GM21526 (cell line): ENCODE results near the gene BRD3OS.

Experiments
- ATAC-seq: cut with Tn5 transposase; IDR thresholded peaks from one replicate; pipeline ENCODE4 v1.9.1; 2021; ENCODE audit warnings: moderate library complexity; ENCODE audit not compliant: unreplicated experiment, low FRiP score

Gene BRD3OS

DNA sequence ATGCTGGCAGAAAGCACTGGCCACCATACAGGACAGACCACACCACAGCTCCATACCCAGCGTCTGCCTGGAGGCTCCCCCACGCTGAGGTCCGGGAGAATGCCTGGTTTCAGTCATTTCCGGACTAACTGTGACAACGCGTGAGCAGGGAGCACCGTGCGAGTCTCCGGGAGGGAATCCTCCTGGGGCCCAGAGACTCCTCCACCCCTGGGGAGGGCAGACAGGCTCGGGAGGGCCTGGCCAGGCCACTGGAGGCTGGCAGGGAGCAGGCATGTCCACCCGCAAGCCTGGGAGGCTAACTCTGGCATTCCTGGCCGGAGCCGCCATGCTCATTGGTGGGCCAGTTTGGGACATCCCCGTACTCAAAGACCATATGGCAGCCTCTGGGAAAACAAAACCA, 6.5 kb downstream of the BRD3OS start:
- ATAC-seq = no peak

DNA sequence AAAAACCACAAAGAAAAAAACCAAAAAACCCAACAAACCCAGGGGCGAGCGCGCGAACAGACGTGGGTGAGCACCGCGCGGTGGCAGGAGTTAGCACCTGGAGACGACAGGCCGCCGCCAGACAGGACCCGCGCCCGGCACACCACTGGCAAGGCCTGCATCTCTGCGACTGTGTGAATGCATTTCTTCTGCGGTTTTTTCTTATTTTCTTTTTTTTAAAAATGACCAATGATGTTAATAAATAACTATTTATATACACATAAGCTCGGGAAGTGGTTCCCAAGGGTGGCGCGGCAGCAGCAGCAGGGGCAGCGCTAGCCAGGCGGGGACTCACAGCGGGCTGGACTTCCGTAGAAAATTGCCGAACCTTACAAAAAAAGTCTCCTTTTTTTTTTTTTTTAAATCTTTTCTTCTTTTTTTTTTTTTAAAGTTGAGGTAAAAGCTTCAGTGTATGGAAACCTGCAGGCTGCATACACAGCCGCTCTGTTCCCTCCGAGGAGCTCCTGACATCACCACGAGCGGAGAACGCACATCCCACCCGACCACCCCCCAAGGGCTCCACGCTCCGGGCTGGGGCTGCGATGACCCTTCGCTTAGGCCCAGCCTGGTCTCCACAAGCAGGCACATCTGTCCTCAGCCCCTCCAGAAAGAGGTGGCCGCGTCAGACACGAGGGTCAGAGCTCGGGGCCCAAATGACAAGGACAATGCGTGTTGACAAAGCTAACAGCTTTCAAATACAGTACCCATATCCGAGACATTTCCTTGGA, 7.4 kb downstream of the BRD3OS start:
- no peak for ATAC-seq

DNA sequence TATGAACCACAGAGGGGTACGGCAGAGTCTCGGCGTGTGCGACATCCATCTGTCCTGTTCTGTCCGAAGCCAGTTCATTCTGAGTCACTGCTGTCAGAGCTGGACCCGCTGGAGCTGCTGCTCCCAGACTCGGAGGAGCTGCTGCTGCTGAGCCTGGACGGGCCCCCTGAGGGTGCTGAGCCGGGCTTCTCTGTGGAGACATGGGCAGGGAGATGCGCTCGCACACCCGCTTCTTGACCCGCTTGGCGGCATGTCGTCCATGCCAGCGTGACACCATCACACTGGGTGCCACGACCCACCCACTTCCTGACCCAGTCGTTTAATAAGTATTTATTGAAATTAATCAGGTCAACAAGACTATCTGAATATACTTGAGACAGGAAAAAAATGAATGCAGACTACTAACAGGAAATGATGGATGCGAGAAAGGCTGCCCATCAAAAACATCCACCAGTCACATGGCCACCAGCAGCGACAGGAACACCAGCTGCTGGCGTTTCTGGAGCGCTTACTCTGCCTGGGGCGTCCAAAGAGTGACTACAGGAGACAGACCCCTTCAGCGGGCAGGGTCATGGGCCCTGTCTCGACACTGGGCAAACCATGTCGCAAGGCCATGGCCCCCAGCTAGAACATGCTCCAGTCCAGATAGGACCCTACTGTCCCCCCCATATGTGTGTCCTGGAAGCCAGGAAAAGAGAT, 8.4 kb downstream of the BRD3OS start:
- ATAC-seq = no peak

DNA sequence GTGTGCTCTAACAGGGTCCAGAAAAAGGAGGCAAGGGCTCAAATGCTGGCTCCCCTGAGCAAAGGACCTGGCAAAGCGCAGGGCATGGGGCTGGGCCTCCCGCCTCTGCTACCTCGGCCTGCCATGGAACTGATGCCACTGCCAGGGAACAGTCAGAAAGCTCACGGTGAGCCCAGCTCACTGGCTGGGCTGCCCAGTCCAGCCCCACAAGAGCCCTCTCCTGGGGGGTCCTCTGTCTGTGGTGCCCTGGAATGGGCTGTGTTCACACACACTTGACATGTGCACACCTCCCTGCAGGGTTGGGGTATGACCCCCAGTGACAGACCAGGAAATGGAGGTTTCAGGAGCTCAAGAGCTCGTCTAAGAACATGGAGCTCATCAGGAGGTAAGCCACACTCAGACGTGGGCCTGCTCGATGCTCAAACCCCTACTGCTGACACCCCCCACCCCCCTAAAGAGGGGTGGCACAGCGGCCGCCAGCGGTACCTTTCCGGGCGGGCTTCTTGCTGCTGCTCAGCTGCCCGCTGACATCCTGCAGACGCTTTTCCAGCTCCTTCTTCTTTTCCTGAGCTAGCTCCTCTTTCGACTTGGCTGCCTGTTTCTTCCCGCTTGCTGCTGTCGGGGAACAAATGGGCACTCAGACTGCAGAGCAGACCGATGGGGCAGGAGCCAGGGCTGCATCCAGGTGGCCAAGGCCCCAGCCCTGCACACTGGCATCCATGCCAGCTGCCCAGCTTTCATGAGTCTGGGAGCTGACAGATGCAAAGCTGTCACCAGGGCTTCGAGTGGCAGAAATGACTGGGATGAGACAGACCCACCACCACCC, 9.1 kb downstream of the BRD3OS start:
- no peak for ATAC-seq

DNA sequence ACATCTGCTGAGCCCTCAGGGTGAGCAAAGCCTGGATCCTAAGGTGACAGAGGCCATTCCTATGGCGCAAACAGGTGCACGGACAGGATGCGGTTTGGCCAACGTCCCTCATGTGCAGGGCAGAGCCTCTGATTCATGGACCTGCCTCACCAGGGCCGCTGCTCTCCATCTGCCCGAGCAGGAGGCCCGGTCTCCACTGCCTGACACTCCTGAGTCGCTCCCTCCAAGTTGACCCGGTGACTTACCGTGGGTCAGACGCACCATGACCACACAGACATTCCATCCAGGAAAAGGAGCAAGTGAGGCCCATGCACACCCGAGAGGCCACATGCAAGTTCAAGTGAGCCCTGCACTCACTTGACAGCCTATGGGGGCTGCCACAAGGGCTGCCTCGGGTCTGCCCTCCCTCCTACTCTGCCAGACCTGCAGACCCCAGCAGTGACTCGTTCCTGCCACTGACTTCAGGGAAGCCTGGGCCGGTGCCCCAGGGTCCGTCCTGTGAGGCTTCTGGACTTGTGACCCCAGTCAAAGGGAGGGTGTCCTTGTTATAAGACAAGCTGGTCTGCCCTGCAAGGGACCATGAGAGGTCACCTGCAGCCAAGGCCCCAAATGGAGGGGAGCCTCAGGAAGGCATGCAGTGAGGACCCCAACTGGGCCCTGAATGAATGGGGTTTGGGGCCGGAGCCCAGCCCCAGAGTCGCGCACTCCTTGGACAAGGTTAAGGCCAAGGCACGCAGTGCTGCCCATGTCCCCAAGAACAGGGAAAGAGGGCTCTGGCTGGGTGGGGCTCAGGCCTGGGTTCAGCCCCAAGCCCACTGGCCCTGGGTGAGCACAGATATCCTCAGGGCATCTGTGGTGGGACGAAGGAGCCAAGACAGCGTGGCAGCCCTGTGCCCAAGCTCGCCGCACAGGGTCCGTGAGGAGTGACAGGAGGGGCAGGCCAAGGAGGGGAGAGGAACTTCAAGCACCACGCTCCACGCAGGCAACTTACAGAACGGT, 10.1 kb downstream of the BRD3OS start:
- ATAC-seq = no peak

DNA sequence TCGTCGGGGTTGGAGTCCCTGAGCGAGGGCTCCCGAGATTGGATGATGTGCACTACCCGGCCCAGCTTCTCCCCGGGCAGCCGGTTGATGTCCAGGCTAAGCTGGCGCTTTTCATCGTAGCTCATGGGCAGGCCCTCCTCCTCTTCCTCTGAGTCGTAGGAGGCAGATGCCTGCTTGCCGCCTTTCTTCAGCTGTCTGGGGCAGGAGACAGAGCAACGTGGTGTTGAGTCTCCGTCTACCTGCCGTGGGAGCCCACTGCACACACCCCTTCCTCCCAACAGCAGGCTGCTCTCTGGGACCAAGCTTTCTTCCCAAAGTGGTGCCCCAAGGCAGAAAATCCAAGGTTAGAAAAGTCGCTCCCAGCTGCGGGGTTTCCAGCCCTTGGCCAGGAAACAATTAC, 10.8 kb downstream of the BRD3OS start:
- no peak for ATAC-seq

DNA sequence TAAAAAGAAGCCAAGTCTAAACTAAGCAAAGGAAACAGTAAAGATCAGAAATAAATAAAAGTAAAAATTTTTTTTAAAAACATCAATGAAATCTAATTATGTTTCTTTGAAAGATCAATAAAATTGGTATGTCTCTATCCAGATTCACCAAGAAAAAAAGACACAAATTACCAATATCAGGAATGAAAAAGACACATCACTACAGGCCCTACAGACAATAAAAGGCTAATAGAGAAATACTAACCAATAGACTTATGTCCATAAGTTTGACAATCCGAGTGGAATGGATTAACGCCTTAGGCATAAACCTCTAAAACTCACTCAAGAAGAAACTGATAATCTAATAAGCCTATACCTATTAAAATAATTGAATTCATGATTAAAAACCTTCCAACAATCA, 12.4 kb downstream of the BRD3OS start:
- ATAC-seq = no peak

DNA sequence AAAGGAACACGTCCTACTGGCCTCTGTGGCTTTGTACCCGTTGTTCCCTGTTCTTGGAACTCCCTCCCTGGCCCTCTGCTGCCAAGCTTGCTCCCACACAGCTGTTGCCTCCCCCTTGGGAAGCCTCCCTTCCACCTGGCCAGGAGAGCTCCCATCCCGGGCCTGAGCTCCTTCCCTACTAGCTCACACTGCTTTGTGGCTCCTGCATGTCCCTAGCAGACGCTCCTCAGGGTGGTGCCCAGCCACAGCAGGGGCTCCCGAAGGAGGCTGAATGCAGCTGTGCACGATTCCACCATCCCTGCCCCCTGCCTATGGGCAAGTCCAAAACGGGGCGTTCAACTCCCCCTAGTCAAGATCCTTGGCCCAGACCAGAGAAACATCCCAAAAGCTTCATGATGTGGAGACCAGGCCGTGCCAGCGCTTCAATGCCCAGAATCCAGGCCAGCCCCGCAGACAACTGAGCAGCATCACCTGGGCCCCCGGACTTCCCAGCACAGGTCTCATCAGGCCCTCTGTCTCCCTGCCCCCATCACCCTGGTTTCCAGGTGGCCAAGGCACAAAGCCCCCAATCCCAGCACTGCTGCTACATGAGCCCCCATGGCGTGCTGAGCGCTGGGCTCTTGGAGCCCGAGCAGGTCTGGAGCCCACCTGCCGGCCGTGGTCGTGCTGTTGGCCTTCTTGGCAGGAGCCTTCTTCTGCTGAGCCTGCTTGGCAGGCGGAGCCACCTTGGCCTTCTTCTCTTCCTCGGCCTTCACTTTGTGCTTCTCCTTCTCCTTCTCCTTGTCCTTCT, 14.3 kb downstream of the BRD3OS start:
- no peak for ATAC-seq

DNA sequence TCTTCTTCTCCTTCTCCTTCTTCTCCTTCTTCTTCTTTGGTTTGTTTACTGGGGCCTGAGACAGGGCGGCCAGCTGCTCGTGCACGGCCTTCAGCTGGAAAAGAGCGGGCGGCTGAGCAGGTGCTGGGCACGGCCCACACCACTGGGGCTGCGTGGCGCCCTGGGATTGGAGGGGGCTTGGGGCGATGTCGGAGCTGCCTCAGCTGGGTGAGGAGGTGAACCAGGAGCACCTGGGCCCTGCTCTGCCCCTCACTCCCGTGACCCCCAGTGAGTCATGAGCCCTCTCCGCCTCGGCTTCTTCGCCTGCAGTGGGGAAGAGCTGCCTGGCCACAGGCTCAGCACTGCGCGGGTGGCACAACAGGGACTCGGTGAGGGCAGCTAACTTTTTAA, 14.9 kb downstream of the BRD3OS start:
- ATAC-seq = no peak

DNA sequence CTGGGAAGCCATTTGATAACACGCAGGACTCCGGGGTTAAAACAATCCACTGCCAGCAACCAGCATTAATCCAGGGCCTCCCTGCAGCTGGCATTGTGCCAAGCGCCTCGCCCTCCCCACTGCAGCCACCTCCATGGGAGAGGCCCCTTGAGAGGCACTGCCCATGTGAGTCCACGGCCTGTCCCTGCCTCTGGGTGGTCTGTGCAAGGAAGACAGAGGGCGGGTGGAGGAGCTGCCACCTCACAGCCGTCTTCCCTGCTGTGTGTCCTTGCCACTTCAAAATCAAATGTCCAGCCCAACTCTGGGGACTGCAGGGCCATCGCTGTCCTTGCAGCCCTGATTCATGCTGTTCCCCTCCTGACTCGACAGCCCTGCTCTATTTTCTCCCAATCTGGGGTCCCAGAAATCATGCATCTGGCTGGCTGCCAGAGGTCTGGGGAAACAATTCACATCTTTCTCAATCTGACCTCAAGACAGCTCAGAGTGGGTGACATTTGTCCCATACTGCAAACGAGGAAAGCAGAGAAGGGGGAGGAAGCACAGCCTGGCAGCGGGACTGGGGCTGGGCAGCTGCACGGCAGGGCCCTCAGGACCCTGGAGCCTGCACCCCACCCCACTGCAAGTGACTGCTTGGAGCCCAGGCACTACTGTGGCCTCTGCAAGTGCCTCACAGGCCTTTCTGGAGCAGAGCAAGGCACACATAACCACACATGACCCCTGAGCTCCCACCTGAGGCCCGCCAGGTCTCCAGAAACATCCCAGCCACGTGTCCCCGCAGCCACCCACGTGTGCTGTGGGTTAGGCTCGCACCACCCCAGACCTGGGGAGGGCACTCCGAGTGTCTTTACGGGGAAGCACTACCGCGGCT, 15.7 kb downstream of the BRD3OS start:
- ATAC-seq = no peak

DNA sequence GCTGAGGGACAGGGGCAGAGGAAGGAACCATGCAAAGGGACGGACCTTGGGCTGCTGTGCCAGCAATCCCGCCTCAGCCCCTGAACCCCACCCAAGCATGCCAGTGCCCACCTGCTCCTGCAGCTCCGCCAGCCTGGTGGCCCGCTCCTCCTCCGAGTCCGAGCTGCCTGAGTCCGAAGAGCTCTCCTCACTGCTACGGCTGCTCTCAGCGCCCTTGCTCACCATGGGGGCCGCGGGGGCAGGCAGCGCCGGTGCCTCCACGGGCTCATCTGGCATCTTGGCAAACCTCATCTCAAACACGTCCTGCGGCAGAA, 16.3 kb downstream of the BRD3OS start:
- no peak for ATAC-seq

DNA sequence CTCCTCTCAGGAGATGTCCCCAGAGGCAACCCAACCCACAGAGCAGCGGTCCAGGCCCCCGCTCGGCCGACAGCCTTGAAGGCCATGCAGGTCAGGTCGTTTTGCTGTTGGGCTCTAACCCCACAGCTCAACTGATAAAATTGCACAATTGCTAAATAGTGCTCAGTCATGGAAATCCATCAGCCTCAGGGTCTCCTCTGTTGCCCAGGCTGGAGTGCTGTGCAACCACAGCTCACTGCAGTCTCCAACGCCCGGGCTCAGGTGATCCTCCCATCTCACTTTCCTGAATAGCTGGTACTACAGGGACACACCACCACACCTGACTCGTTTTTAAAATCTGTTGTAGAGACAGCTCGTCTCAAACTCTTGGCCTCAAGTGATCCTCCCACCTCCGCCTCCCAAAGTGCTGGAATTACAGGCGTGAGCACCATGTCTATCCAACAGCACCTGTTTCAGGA, 18.3 kb downstream of the BRD3OS start:
- ATAC-seq = no peak

DNA sequence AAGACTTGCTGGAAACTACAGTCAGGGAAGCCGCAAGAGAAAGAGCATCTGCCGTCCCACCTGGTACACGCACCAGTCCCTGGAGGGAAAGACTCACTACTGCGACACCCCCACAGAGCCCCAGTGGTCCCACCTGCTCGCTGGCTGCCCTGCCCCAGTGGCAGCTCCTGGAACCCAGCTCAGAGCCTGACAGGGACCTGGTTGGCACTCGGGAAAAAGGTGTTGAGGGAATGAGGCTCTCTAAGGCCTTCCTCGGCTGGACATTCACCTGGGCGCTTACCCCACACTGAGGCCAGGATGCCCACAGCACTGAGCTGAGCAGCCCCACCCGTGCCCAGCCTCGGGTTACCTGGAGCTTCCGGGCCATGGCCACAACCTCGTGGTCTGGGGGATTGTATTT, 19.7 kb downstream of the BRD3OS start:
- no peak for ATAC-seq

DNA sequence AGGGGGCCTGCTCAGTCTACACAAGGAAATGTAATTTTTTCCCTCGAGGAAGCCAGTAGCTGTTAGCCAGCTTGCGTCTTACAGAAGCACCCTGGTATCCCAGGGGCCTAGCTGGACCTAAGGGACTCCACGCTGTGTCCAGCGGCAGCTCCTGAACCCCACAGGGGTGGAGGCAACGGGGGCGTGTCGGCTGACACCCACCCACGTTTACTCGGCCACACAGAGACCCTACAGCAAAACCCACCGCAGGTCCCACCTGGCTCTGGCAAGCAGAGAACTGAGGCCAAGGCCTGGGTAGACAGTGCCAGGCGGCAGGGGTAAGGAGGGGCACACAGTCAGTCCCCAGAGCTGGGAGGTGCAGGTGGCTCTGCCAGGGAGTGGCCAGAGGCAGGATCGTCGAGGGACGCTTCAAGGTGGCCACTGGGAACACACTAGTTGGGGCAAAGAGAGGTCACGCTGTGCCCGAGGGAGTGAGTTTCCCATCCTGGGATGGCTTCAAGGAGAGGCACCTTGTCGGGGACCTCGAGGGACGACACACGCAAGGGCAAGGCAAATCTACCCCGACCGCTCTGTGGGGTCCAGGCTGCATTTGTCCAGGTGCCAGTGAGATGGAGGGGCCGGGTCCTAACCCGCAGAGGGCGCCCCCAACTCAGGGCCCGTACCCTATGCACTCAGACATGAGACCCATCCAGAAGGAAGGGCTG, 20.7 kb downstream of the BRD3OS start:
- ATAC-seq = no peak

DNA sequence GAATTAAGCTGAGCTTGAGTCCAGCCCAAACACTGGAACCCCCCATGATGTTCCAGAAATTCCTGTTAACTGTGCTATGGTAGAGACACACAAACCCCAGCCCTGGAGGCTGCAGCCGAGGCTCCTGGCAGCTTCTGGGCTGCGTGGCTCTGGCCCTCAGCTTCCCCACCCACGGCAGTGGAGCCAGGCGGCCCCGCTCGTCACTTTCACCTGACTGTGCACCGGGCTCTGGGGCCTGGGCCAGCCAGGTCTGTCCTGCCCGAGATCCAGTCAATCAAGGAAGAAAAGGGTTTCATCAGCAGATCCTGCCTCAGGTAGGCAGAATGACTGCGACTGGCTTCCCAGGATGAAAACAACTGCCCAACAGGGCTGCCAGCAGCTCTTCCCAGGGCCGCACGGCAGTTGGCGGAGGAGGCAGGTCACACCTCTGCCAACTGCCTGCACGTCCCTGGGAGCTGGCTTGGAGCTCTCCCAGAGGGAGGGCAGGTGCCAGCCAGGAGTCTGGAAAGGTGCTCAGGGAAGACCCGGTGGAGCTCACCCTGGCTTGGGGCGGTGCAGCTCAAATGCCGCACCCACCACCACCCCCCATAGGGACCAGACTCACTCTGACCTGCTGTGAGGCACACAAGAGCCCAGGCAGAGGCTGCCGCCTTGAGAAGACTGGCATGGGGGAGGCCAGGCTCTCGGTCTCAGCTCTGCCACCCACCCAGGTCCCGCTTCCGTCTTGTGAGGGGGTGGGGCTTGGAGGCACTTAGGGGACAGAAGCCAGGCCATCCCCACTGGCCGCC, 21.8 kb downstream of the BRD3OS start:
- no peak for ATAC-seq

DNA sequence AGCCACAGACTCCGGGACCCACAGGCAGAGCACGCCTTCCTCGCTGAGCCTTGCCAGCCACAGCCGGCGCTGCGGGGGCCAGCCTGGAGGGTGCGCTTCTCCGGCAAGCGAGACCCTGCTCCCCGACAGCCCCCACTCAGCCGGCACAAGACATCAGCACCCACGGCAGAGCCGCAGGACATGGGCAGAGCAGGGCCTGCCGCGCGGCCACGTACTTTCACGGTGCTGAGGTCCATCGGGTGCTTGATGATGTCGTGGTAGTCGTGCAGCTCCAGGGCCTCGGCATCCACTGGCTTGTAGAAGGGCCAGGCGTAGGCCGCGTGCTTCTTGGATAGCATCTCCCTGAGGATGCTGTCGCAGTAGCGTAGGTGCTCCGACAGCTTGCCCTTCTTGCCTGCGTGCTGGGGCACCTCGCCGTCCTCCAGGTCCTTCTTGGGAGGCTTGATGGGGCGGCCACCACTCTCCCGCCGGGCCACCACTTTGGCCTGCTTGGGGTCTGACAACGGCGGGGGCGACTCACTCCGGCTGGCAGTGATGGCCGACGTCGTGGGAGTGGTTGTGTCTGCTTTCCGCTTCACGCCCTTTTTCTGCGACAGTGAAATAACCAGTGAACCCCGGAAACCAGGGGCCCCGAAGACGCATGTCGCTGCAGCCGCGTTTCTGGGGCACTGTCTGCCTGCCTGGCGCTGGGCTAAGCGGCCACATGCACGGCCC, 22.7 kb downstream of the BRD3OS start:
- ATAC-seq = no peak

DNA sequence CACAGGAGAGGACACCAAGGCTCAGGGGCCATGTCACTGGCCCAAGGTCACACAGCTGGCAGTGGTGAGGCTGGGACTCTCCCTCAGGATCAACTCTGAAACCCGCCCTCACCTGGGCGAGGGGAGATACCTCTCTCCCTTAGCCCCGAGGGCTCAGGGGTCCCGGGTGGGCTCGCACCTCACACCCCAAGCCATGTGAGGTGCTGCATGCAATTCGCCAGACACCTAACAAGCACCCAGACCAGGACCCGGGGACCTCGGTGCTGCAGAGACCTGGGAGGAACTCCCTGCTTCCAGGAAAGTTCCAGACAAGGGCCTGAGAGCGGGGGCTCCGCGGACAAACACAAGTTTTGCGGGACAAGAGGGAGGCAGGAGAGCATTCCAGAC, 23.3 kb downstream of the BRD3OS start:
- ATAC-seq = no peak
